Measurements from ENCODE around the gene CGGBP1. TPM values are rescaled to one million over a fixed set of nuclear protein-coding genes. Genes with fewer than 3 reads are reported as not detected.
"Not testable (repeated sequence)": the region's sequence is repeated elsewhere in the genome, so short reads cannot be mapped to it uniquely, and the experiment has no call there.

CGGBP1 gene
- total and polyA plus RNA-seq, 11 donors, result 23.6 to 58.8 (median 44.9) TPM

DNA sequence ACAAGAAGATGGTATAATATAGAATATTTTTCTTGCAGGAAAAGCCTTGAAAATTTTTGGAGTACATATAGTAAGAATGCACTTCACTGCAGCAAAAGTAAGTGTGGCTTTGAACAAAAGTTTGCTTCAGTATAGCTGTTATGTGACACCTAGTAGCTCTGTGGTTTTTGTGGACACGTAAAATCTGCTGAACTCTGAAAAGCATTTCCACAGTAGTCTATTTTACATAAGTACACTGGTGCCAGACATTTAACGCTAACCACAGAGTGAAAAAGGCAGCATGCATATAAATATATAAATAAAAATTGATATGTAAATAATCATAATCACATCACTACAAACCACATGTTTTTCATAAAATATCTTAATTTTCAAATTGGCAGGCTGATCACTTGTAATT lies 39.8 kb downstream of the CGGBP1 start:
- Histone ChIP-seq H3K27me3 (no peaks in the 10 kb centered on the region), H3K27ac (no peak overlapping the region), H3K4me1 (no peaks in the 10 kb centered on the region), H3K4me3 (no peak overlapping the region), H3K36me3 (no peaks in the 10 kb centered on the region), H3K9me3 (no peaks in the 10 kb centered on the region)
- ATAC-seq (no peak), DNase-seq (no peak)
- intact Hi-C loops (cut with DNase I), result no loop called here
- TF ChIP-seq POLR2A (IDR thresholded peaks at IDR 0.05), result no peak
- TF ChIP-seq, protein P1, sequence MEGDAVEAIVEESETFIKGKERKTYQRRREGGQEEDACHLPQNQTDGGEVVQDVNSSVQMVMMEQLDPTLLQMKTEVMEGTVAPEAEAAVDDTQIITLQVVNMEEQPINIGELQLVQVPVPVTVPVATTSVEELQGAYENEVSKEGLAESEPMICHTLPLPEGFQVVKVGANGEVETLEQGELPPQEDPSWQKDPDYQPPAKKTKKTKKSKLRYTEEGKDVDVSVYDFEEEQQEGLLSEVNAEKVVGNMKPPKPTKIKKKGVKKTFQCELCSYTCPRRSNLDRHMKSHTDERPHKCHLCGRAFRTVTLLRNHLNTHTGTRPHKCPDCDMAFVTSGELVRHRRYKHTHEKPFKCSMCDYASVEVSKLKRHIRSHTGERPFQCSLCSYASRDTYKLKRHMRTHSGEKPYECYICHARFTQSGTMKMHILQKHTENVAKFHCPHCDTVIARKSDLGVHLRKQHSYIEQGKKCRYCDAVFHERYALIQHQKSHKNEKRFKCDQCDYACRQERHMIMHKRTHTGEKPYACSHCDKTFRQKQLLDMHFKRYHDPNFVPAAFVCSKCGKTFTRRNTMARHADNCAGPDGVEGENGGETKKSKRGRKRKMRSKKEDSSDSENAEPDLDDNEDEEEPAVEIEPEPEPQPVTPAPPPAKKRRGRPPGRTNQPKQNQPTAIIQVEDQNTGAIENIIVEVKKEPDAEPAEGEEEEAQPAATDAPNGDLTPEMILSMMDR (IDR thresholded peaks at IDR 0.05), result no peak
- WGBS, 4 donors, result 76 to 91% (median 83%) methylated on average over 2 of the region's 2 CpGs

DNA sequence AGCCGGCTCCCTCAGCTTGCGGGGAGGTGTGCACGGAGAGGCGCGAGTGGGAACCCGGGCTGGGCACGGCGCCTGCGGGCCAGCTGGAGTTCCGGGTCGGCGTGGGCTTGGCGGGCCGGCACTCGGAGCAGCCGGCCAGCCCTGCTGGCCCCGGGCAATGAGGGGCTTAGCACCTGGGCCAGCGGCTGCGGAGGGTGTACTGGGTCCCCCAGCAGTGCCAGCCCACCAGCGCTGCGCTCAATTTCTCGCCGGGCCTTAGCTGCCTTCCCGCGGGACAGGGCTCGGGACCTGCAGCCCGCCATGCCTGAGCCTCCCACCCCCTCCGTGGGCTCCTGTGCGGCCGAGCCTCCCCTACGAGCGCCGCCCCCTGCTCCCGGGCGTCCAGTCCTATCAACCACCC lies 43.1 kb downstream of the CGGBP1 start:
- WGBS, 4 donors, result 86 to 97% (median 96%) methylated on average over 12 to 35 of the region's 35 CpGs
- ATAC-seq; H3K4me1 ChIP-seq; H3K36me3 ChIP-seq; DNase-seq; H3K4me3 ChIP-seq; H3K27ac ChIP-seq; H3K9me3 ChIP-seq; H3K27me3 ChIP-seq; intact Hi-C loops (cut with DNase I): not testable (repeated sequence)

DNA sequence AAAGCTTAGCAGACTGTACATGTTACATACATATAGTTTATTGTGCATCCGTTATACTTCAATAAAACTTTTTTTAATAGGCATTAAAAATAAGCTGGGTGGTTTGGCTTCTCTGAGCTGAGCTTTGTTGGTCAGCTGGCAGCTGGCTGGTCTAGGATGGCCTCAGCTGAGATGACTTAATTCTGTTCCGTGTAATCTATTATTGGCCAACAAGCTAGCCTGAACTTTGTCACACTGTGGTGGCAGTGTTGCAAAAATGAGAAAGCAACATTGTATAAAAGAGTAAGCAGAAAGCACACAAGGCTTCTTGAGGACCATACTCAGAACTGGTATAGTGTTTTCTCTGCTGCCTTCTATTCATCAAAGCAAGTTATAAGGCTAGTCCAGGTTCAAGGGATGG lies 45.2 kb downstream of the CGGBP1 start:
- intact Hi-C loops (cut with DNase I), result no loop called here
- Histone ChIP-seq H3K36me3 (no peaks in the 10 kb centered on the region), H3K27me3 (no peaks in the 10 kb centered on the region), H3K9me3 (no peaks in the 10 kb centered on the region), H3K27ac (no peak overlapping the region), H3K4me3 (no peak overlapping the region), H3K4me1 (no peaks in the 10 kb centered on the region)
- DNase-seq (no peak), ATAC-seq (no peak)
- 25 to 72% (median 34%) methylated on average over 2 of the region's 2 CpGs for WGBS, 4 donors
- no peak for TF ChIP-seq POLR2A (IDR thresholded peaks at IDR 0.05)
- TF ChIP-seq, protein P1 (IDR thresholded peaks at IDR 0.05), result no peak

DNA sequence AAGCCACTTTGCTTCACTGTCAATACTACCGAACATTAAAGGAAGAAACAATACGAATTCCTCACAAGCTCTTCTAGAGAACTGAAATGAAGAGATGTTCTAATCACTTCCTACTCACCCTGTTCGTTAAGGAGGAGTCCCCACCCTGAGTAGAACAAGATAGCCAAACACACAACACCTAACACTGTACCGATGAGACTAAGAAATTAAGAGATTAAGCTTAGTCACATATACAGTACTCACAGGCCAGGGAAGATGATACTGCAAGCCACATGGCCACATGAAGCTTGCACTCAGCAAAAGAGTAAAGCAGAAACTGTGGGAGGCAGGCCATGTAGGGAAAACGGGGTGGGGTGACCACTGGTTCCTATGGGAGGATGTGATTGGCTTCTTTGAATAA lies 48.0 kb downstream of the CGGBP1 start:
- ATAC-seq, result no peak
- H3K36me3 ChIP-seq, result no peaks in the 10 kb centered on the region
- H3K27me3 ChIP-seq, result no peaks in the 10 kb centered on the region
- no peaks in the 10 kb centered on the region for H3K9me3 ChIP-seq
- intact Hi-C loops (cut with DNase I), result no loop called here
- no peak overlapping the region for H3K27ac ChIP-seq
- TF ChIP-seq, protein P1 (IDR thresholded peaks at IDR 0.05), result no peak
- no peak for TF ChIP-seq POLR2A (IDR thresholded peaks at IDR 0.05)
- no peaks in the 10 kb centered on the region for H3K4me1 ChIP-seq
- no peak overlapping the region for H3K4me3 ChIP-seq
- 75 to 80% (median 78%) methylated on average over 5 of the region's 5 CpGs for WGBS, 4 donors
- no peak for DNase-seq

DNA sequence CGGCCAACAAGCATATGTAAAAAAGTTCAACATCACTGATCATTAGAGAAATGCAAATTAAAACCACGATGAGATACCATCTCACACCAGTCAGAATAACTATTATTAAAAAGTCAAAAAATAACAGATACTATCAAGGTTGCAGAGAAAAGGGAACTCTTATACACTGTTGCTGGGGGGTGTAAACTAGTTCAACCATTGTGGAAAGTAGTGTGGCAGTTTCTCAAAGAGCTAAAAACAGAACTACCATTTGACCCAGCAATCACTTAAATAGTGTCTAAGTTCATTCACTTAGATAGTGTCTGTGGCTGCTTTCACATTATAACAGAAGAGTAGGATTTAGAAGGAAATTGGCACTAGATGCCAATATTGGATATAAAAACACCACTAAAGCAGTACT lies 49.7 kb downstream of the CGGBP1 start:
- ATAC-seq (no peak), DNase-seq (no peak)
- Histone ChIP-seq H3K9me3 (no peaks in the 10 kb centered on the region), H3K36me3 (no peaks in the 10 kb centered on the region), H3K27ac (no peak overlapping the region), H3K27me3 (no peaks in the 10 kb centered on the region), H3K4me1 (no peaks in the 10 kb centered on the region), H3K4me3 (no peak overlapping the region)
- 90 to 93% (median 92%) methylated on average over 2 of the region's 2 CpGs for WGBS, 4 donors
- no peak for TF ChIP-seq POLR2A (IDR thresholded peaks at IDR 0.05)
- TF ChIP-seq, protein P1 (IDR thresholded peaks at IDR 0.05), result no peak
- intact Hi-C loops (cut with DNase I), result loop anchor here in 7 of 10 donors (5.0 to 10.0 kb wide), 6 partner anchors 103 to 712 kb away; no protein-coding TSS in a partner anchor

All from heart left ventricle (tissue), 16 donors.